ENCODE data around the gene PSENEN.

Gene PSENEN

GRCh38 chr19:35736913-35737886, 8.3 kb upstream of the PSENEN start:
- DNase-seq: no peak

DNA sequence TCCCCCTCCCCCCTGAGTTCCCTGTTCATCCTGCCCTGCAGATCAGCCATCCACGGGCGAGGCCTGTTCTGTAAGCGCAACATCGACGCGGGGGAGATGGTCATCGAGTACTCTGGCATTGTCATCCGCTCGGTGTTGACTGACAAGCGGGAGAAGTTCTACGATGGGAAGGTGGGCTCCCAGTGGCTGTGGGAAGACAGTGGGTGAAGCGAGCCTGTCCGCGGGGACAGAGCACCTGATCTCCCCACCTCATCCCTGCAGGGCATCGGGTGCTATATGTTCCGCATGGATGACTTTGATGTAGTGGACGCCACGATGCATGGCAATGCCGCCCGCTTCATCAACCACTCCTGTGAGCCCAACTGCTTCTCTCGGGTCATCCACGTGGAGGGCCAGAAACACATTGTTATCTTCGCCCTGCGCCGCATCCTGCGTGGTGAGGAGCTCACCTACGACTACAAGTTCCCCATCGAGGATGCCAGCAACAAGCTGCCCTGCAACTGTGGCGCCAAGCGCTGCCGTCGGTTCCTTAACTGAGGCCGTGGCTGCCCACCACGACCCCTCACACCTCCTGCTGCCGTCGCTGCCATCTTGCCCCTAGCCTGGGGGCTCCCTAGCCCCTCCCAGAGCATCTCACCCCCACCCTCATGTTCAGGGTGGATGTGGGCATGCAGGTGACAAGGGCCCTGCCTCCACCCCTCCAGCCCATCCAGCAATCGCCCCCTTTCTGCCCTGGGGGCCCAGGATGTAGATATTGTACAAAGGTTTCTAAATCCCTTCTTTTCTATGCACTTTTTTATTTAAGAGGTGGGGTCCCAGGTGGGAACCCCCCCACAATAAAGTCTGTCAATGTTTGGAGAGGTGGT, 7.2 kb upstream of the PSENEN start:
- DNase-seq: no peak

DNA sequence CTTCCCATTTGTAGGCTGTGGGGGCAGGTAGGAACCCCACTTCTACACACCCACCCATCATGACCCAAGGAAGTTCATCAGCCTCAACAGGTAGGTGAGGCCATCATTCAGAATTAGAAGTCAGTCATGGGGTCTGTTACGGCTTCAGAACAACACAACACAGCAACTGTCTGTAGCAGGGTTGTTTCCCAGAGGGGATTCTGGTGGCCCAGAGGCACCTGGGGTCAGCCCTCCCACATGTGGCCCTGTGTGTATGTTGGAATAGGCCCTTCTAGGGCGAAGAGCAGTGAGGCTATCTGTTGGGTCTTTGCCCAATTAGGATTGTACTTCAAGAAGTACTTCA, 6.6 kb upstream of the PSENEN start:
- DNase-seq: no peak

- no peak for DNase-seq
Observed at GRCh38 chr19:35739275-35740107, 6.0 kb upstream of the PSENEN start.

DNA sequence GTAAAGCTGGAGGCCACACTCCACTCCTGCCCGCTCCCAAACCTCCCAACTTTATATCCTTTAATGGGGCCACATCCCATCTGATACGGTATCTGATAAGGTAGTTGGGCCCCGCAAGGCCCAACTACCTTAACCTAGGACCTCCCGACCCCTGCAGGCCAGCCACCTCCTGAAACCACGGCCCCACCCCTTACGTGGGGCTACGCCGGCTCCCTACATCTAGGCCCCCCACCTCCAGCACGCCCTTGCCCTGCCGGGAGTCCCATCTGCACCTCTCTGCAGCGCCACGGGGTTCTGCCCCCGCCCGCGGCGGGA, 5.4 kb upstream of the PSENEN start:
- DNase-seq: no peak

- DNase-seq: peak; percentile 98
Observed at GRCh38 chr19:35740423-35741202, 4.8 kb upstream of the PSENEN start.

GRCh38 chr19:35741203-35741515, 4.3 kb upstream of the PSENEN start:
- no peak for DNase-seq

GRCh38 chr19:35742121-35742724, 3.2 kb upstream of the PSENEN start, which contains the start of gene IGFLR1:
Gene IGFLR1, minus strand, starts transcription at chr19:35742452. Its CDS starts 1,272 bp downstream, at chr19:35741180.
- no peak for DNase-seq

DNA sequence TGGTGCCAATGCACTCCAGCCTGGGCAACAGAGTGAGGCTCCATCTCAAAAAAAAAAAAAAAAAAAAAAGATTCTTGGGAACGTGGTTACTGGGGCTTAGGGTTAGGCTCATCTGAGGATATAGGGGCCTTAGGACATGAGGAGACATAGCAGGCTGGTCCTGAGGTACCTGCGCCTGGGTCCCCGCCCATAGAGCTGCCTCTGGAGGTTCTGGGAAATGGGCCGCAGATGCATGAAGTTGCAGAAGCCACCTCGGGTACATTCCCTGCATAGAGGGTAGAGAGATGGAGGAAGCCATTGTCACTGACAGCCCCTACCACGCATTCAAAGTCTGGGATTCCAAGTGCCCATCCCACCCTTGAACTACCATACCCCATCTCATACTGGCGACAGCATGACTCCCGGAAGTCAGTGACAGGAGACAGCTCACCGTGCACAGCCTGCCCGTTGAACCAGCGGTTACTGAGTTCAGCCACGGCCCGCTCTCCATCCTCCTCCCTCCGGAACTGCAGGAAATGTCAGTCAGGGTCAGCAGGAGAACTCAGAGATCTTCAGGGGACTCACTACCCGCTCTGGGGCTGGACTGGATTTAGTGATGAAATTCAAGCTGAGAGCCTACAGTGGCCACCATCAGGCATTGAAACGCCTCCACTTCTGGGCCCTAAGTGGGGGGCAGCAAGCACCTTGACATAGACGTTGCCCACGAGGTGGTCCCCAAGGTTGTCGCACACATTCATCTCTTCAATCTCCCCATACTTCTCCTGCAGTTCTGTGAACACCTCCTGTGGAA, 1.6 kb upstream of the PSENEN start:
- no peak for DNase-seq

GRCh38 chr19:35744430-35745327, 772 bp upstream of the PSENEN start:
- DNase-seq: peak; percentile 97

- no peak for DNase-seq
Observed at GRCh38 chr19:35746087-35746462, 624 bp downstream of the PSENEN start.

GRCh38 chr19:35746531-35746930, 1.1 kb downstream of the PSENEN start:
- no peak for DNase-seq

DNA sequence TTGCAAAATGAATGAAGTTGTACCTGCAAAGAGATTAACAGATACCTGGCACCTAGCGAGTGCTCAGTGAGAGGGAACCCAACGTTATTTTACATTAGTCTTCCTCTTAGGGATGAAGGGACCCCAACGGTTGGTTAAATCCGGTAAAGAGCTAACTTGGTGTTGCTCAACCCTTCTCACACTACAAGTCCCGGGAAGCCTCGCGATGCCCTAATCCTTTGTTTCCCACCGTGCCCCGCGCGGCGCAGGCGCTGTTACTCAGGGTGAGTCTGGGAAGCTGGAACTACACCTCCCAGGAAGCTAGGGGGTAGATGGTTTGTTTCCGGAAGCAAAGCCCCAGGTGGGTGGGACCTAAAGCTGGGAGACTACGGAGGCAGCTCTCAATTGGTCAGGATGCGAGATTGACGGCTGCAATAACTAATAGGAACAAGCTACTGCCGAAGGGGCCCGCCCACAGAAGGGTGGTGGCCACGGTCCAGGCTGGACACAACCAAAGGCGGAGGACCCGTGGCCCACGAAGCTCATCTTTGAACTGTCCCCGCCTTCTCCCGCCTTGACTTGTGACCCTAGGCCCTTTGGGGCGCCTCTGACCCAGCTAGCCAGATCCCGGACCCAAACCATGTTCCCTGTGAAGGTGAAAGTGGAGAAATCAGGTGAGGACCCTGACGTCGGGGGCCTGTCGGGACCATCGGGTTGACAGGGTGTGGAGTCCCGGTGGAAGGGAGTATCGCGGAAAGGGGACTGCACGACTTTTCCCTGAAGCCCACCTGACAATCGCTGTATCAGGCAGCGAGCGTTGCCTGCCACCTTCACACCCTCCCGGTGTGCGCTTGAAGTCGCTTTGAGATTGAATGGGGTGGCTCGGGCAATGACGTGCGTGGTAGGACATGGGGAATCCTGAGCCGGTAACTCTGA, 2.9 kb downstream of the PSENEN start, which contains the start of gene LIN37:
LIN37 (plus strand) TSS at position 471 of the 915 bp plus-strand sequence; CDS start at position 620, 149 bp downstream.
- DNase-seq: peak; percentile 99

- no peak for DNase-seq
Observed at GRCh38 chr19:35750167-35750566, 4.7 kb downstream of the PSENEN start.

DNA sequence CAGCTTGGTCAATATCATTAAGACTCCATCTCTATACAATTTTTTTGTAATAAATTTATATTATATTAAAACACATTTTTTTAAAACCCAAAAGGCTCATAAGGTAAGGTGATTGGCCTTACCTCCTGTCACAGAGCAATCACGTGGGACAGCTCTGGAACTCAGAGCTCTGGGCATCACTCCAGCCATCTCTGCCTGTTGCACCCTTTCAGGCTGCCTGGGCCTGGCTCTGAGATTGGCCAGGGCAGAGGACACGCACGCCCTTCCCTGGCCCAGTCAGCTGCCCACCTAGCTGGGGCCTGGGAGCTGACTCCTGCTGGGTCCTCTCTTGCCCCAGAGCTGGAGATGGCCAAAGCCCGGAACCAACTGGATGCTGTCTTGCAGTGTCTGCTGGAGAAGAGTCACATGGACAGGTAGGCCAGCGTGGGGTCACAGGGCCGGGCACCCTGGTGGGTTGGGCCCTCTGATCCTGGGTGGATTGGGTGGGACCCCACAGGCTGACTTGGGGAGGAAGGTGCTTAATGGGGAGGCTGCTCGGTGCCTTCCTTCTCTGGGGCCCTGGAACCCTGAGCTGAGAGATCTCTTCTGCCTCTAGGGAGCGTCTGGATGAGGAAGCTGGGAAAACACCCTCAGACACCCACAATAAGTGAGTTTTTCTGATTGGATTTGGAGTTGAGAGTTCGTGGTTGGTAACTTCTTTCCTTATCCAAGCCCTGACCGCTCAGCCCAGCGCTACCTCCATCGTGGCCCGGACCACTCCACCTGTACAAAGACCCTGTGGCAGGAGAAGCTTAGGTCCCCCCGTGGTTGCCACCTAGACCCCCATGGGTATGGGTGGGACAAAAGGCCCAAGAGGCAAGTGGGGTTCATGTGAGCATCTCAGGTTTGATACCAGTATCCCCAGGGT, 6.6 kb downstream of the PSENEN start:
- DNase-seq: no peak

DNA sequence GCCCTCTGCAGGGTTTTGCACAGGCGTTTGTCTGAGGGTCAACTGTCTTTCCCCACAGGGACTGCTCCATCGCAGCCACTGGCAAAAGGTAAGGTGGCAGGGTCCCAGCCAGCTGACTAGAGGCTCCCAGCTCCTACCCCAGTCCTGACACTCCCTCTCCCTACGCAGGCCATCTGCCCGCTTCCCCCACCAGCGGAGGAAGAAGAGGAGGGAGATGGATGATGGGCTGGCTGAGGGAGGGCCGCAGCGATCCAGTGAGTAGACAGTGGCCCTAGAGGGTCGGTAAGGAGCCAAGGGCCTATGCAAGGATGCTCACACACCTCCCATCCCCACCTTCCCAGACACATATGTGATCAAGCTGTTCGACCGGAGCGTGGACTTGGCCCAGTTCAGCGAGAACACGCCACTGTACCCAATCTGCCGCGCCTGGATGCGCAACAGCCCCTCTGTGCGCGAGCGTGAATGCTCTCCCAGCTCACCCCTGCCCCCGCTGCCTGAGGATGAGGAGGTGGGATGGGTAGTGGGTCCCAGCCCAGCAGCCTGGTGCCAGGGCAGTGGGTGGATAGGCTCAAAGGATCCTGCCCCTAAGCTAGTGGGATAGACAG, 7.4 kb downstream of the PSENEN start:
- DNase-seq: no peak

Measured in left hindlimb (tissue), 1 donor.